SJSA1 (cell line): ENCODE measurements around the gene PLEKHN1. TPM values are rescaled to one million over a fixed set of nuclear protein-coding genes. Genes with fewer than 3 reads are reported as not detected.
"Not testable (repeated sequence)": the region's sequence is repeated elsewhere in the genome, so short reads cannot be mapped to it uniquely, and the experiment has no call there.

Experiments used
- DNase-seq, 2 experiments: peaks; one replicate each; pipeline ENCODE4 v3.0.0-alpha.2; 2015 to 2020; ENCODE audit warnings: low spot score in 2 of 2, low read depth in 1 of 2
- H3K27ac ChIP-seq: fragments of 250-450 bp; sonication (Bioruptor Pico); 2 replicates; pipeline ENCODE4 v1.5.1; 2020; ENCODE audit warnings: mild to moderate bottlenecking, moderate library complexity
- H3K27me3 ChIP-seq: fragments of 250-450 bp; sonication (Bioruptor Pico); replicated peaks from 2 replicates; pipeline ENCODE4 v1.5.1; 2020; ENCODE audit warnings: mild to moderate bottlenecking, moderate library complexity
- H3K36me3 ChIP-seq: fragments of 250-450 bp; sonication (Bioruptor Pico); 2 replicates; pipeline ENCODE4 v1.5.1; 2020; ENCODE audit warnings: mild to moderate bottlenecking
- H3K4me1 ChIP-seq: fragments of 250-450 bp; sonication (Bioruptor Pico); replicated peaks from 2 replicates; pipeline ENCODE4 v1.6.1; 2021; ENCODE audit warnings: mild to moderate bottlenecking
- H3K4me3 ChIP-seq: fragments of 250-450 bp; sonication (Bioruptor Pico); 2 replicates; pipeline ENCODE4 v1.5.1; 2020; ENCODE audit warnings: mild to moderate bottlenecking
- H3K9me3 ChIP-seq: fragments of 250-450 bp; sonication (Bioruptor Pico); replicated peaks from 2 replicates; pipeline ENCODE4 v1.5.1; 2020; ENCODE audit warnings: mild to moderate bottlenecking
- total RNA-seq: library from RNA; depleted of rRNA; stranded (reverse); fragments of >200 nt; shearing (Covaris generic); gene quantifications from 2 replicates; pipeline ENCODE4 v1.2.3, GENCODE V29; 2014

PLEKHN1 gene
- total RNA-seq, 1 experiment from 2014 or later: 0.34 TPM

DNA sequence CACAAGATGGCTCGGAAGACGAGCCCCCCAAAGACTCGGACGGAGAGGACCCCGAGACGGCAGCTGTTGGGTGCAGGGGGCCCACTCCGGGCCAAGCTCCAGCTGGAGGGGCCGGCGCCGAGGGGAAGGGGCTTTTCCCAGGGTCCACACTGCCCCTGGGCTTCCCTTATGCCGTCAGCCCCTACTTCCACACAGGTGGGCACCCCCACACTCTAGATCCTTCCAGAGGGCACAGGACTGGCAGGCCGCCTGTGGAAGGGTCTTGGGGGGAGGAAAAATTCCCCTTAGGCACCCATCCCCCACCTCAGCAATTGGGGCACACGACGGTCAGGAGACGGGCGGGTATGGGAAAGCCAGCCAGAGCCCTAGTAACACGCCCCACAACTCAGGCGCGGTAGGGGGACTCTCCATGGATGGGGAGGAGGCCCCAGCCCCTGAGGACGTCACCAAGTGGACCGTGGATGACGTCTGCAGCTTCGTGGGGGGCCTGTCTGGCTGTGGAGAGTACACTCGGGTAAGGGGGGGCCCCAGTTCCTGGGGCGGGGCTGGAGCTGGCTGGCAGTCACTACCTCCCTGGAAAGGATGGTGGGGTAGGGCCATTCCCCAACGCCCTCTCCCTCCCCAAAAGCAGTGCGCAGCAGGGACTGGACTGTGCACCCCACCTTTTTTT lies 23.3 kb upstream of the PLEKHN1 start:
- H3K27me3 ChIP-seq: no peaks in the 10 kb centered on the region
- DNase-seq: peak; percentile 96 to 99
- H3K36me3 ChIP-seq: peaks cover 87% of the 10 kb centered on the region
- H3K4me3 ChIP-seq: peak overlapping the region; percentile 63
- H3K27ac ChIP-seq: peak overlapping the region; percentile 89
- peaks cover 64% of the 10 kb centered on the region for H3K4me1 ChIP-seq
- peaks cover 10% of the 10 kb centered on the region for H3K9me3 ChIP-seq

GRCh38 chr1:943545-944340 lies 22.5 kb upstream of the PLEKHN1 start:
- peaks cover 57% of the 10 kb centered on the region for H3K4me1 ChIP-seq
- no peaks in the 10 kb centered on the region for H3K27me3 ChIP-seq
- H3K36me3 ChIP-seq: peaks cover 91% of the 10 kb centered on the region
- no peak overlapping the region; the same call in 1 of the 2 replicates for H3K4me3 ChIP-seq
- DNase-seq: peak in 1 of 2 experiments; percentile 34
- no peak overlapping the region for H3K27ac ChIP-seq
- H3K9me3 ChIP-seq: peaks cover 10% of the 10 kb centered on the region

DNA sequence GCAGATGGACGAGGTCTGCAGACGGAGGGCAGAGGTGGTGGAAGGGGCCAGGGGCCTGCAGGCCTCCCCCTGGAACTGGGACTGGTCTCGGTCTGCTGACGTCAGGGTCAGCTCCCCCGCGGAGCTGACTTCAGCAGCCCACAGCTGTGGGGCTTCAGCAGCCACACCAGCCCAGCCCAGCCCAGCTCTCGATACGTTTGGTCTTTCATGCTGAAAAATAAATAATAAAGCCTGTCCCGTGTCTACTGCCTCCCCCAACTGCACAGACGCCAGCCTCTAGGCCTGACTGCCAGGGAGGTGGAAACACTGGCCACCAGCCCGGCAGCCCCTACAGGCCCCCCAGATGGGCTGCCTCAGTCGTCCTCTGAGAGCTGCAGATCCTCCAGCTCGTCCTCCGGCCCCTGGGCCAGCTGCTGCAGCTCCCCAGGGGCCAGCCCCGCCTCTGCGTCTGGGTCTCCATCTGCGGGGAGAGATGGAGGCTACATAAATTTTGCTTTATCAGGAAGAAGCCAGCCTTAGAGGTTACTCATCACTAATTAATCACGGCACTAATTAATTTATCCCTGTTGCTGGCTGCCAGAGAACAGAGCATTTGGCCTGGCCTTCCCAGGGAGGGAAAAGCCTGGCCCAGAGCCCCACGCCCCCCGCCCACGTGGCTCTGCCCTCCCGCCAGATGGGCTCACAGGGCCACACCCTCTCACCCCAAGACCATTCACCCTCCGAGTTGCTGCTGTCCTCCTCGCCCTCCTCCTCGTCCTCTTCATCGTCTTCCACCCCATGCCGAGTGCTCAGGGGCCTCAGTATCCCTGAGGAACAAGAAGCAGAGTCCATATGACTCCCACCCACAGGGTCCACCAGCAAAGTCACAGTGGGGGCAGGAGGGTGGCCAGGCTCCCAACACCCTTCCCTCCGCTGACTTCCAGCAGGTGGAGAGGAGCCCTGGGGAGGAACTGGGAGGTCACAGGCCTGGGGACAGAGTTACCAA lies 21.6 kb upstream of the PLEKHN1 start:
- no peak overlapping the region for H3K27ac ChIP-seq

GRCh38 chr1:945688-946556 lies 20.4 kb upstream of the PLEKHN1 start:
- H3K4me1 ChIP-seq: peaks cover 38% of the 10 kb centered on the region
- H3K4me3 ChIP-seq: no peak overlapping the region
- peaks cover 93% of the 10 kb centered on the region for H3K36me3 ChIP-seq
- peaks cover 5% of the 10 kb centered on the region; the same call in 1 of the 2 replicates for H3K9me3 ChIP-seq
- no peaks in the 10 kb centered on the region for H3K27me3 ChIP-seq
- no peak overlapping the region for H3K27ac ChIP-seq
- DNase-seq: no peak

More for the DNA sequence above, 21.6 kb upstream of the PLEKHN1 start:
- Histone ChIP-seq H3K9me3 (peaks cover 10% of the 10 kb centered on the region), H3K36me3 (peaks cover 91% of the 10 kb centered on the region), H3K27me3 (no peaks in the 10 kb centered on the region), H3K4me3 (no peak overlapping the region), H3K4me1 (peaks cover 48% of the 10 kb centered on the region)
- DNase-seq: peak in 1 of 2 experiments; percentile 33

- not testable (repeated sequence) for DNase-seq, H3K4me3 ChIP-seq, H3K27ac ChIP-seq, H3K27me3 ChIP-seq, H3K9me3 ChIP-seq
- H3K36me3 ChIP-seq: peaks cover 96% of the 10 kb centered on the region
- peaks cover 32% of the 10 kb centered on the region for H3K4me1 ChIP-seq
These were observed 19.5 kb upstream of the PLEKHN1 start for GRCh38 chr1:946811-947210.

DNA sequence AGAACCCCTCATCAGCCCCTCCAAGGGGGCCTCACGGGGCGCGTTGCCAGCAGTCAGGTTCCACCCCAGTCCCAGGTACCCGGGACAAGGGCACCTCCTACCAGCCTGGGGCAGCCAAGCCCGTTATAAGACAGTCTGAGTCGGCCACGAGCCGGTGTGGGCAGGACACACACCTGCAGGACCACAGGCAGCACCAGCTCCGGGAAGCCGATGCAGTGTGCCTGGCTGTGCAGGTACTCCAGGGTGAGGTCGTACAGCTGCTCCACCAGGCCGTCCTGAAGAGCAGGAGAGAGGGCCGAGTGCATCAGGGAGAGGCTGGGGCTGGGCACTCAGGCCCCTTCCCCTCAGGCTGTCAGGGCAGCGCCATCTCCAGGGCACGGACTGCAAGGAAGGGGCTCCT lies 18.3 kb upstream of the PLEKHN1 start:
- Histone ChIP-seq H3K4me1 (peaks cover 23% of the 10 kb centered on the region), H3K36me3 (peaks cover 98% of the 10 kb centered on the region), H3K27me3 (no peaks in the 10 kb centered on the region), H3K27ac (no peak overlapping the region), H3K9me3 (peaks cover 3% of the 10 kb centered on the region; the same call in 1 of the 2 replicates), H3K4me3 (no peak overlapping the region)
- DNase-seq: no peak

- peaks cover 97% of the 10 kb centered on the region for H3K36me3 ChIP-seq
- H3K4me1 ChIP-seq: no peaks in the 10 kb centered on the region; the same call in 1 of the 2 replicates
These were observed 16.0 kb upstream of the PLEKHN1 start for GRCh38 chr1:950268-950667.

DNA sequence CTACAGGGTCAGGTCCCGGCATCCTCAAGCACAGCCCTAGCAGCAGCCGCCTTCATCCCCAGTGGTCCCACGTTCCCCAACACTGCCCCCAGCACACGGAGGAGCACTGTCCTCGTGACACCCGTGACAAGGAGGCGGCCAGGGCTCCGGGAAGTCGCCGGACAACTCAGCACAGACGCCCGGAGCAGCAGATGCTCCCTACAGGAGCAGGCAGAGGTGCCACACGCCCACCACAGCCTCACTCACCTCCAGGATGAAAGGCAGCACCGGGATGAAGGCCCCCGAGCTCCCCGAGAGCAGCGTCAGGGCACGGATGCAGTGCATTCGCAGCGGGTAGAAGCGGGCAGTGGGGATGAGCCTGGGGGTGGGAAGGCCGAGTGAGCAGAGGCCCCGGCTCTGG lies 15.4 kb upstream of the PLEKHN1 start:
- no peaks in the 10 kb centered on the region for H3K9me3 ChIP-seq
- peaks cover 97% of the 10 kb centered on the region for H3K36me3 ChIP-seq

More at GRCh38 chr1:950268-950667, 16.0 kb upstream of the PLEKHN1 start:
- H3K9me3 ChIP-seq: no peaks in the 10 kb centered on the region
- no peak overlapping the region for H3K4me3 ChIP-seq
- no peaks in the 10 kb centered on the region for H3K27me3 ChIP-seq
- DNase-seq: no peak
- no peak overlapping the region for H3K27ac ChIP-seq

GRCh38 chr1:951364-951763 lies 14.9 kb upstream of the PLEKHN1 start:
- Histone ChIP-seq H3K4me1 (no peaks in the 10 kb centered on the region), H3K4me3 (no peak overlapping the region), H3K27me3 (no peaks in the 10 kb centered on the region), H3K27ac (no peak overlapping the region), H3K36me3 (peaks cover 97% of the 10 kb centered on the region), H3K9me3 (no peaks in the 10 kb centered on the region)
- DNase-seq: no peak

More for the DNA sequence above, 15.4 kb upstream of the PLEKHN1 start:
- DNase-seq: no peak
- no peak overlapping the region for H3K4me3 ChIP-seq
- H3K4me1 ChIP-seq: no peaks in the 10 kb centered on the region
- H3K27me3 ChIP-seq: no peaks in the 10 kb centered on the region
- no peak overlapping the region for H3K27ac ChIP-seq

GRCh38 chr1:952201-952600 lies 14.1 kb upstream of the PLEKHN1 start:
- Histone ChIP-seq H3K4me1 (no peaks in the 10 kb centered on the region), H3K27me3 (no peaks in the 10 kb centered on the region), H3K36me3 (peaks cover 97% of the 10 kb centered on the region), H3K4me3 (no peak overlapping the region), H3K9me3 (no peaks in the 10 kb centered on the region), H3K27ac (no peak overlapping the region)
- DNase-seq: no peak

DNA sequence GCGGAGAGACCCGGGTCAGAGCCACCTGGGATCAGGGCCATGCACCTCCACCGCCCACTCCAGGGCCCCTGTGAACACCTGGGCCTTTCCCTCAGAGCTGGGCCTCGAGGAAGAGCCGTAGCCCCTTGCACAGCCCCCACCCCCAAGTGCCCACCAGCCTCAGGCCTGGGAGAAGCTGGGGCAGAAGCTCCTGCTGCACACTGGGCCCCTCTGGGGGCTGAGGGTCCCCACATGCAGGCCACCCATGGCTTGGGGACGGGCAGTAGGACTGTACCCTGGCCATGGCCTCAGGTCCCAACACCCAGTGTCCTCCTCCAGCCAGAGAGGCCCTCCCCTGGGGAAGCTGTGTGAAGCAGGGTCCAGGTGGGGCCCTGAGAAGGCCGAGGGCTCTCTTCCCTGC lies 13.7 kb upstream of the PLEKHN1 start:
- Histone ChIP-seq H3K36me3 (peaks cover 96% of the 10 kb centered on the region), H3K27ac (no peak overlapping the region)

DNA sequence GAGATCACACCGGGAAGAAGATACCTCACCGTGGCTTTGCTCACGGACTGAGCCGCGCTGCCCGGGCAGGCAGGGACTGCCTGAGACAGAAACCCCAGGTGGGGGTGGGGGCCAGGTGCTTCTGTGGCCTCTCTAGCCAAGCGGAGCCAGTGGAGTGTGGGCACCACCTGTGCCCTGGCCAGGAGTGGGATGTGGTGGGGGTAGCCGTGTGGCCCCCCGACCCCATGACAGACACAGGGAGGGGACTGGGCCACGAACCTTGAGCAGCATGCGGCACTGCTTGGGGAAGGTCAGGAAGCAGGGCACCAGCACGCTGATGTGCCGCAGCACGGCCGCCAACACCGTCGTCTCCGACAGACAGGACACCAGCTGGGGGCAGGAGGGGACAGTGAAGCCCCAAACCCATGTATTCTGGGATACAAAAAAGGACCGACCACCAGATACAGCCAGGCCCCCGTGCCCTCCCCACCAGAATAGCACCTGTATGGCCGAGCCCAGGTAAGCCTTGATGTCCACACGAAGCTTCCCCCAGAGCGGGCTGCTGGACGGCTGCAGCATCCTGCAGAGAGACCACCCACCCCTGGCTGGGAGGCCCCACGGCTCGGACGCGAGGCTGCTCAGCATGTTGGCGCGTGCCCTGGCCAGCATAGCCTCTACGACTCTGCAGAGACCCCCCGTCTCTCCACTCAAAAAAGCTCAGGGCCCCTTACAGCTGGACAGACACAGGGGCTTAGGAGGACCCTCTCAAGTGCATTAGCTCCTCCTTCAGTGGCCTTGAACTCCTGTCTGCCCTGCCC lies 12.6 kb upstream of the PLEKHN1 start:
- Histone ChIP-seq H3K27ac (no peak overlapping the region), H3K36me3 (peaks cover 91% of the 10 kb centered on the region)
- no peak for DNase-seq

More for the DNA sequence above, 13.7 kb upstream of the PLEKHN1 start:
- H3K27me3 ChIP-seq: no peaks in the 10 kb centered on the region
- DNase-seq: no peak
- peaks cover 2% of the 10 kb centered on the region for H3K4me1 ChIP-seq
- no peaks in the 10 kb centered on the region for H3K9me3 ChIP-seq
- H3K4me3 ChIP-seq: no peak overlapping the region

More for the DNA sequence above, 12.6 kb upstream of the PLEKHN1 start:
- Histone ChIP-seq H3K4me3 (no peak overlapping the region), H3K9me3 (no peaks in the 10 kb centered on the region; the same call in 1 of the 2 replicates), H3K27me3 (no peaks in the 10 kb centered on the region), H3K4me1 (peaks cover 13% of the 10 kb centered on the region)
